ENCODE data around the gene SNAPC2.
"Not testable (repeated sequence)": the region's sequence is repeated elsewhere in the genome, so short reads cannot be mapped to it uniquely, and the experiment has no call there.

SNAPC2 gene

DNA sequence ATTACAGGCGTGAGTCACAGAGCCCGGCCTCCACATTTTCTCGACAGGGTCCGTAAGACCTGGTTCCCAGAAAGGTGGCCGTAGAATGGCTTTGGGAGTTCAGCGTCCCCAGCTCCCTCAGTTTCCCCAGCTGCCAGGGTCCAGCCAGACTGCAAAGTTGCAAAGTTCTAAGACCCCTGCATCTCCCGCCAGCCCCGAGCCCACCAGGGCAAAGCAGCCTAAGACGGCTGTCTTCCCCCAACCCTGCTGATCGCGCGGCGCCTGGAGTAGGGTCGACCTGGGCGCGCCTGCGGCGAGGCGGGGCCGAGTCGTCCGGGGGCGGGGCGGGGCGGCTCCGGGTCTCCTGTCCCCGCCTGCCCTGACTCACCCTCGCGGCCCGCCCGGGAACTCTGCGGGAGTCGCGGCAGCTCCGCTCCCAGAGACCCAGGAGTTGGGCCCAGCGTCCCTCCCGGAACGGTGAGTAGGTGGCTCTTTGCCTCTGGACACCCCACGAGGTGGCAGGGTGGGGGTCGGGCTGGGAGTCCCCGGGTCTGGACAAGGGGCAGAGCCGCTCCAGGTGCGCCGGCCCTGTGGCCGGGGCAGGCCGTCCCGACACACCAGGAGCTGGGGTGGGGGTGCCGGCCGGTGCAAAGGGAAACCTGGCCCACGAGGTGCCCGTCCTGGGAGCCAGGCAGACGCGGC is 31.9 kb upstream of the SNAPC2 start, which contains the start of gene LRRC8E:
TSS of gene LRRC8E (plus strand) at position 366 of the 681 bp plus-strand sequence. CDS start 7,094 bp downstream, outside the sequence.
- DNase-seq (ENCODE audit: low read depth) = no peak

GRCh38 chr19:7888826-7889217 is 31.3 kb upstream of the SNAPC2 start:
- no peak for DNase-seq (ENCODE audit: low read depth)

GRCh38 chr19:7893362-7894101 is 26.6 kb upstream of the SNAPC2 start:
- not testable (repeated sequence) for DNase-seq (ENCODE audit: low read depth)

GRCh38 chr19:7894612-7895309 is 25.4 kb upstream of the SNAPC2 start:
- DNase-seq (ENCODE audit: low read depth) = no peak

GRCh38 chr19:7895565-7895964 is 24.6 kb upstream of the SNAPC2 start:
- no peak for DNase-seq (ENCODE audit: low read depth)

DNA sequence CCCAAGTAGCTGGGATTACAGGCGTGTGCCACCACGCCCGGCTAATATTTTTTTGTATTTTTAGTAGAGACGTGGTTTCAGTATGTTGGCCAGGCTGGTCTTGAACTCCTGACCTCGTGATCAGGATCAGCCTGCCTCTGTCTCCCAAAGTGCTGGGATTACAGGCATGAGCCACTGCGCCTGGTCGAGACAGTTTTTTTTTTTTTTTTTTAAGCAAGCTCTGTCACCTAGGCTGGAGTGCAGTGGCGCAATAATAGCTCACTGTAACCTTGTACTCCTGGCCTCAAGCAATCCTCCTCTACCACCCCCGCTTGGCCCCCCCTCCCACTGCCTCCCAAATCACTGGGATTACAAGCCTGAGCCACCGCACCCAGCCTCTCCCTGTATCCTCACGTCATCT is 22.8 kb upstream of the SNAPC2 start:
- no peak for DNase-seq (ENCODE audit: low read depth)

DNA sequence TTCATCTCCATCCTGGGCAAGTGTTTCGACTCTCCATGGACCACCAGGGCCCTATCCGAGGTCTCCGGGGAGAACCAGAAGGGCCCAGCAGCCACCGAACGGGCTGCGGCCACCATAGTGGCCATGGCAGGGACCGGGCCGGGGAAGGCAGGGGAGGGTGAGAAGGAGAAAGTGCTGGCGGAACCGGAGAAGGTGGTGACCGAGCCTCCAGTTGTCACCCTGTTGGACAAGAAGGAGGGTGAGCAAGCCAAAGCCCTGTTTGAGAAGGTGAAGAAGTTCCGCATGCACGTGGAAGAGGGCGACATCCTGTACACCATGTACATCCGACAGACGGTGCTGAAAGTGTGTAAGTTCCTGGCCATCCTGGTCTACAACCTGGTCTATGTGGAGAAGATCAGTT is 21.2 kb upstream of the SNAPC2 start:
- no peak for DNase-seq (ENCODE audit: low read depth)

DNA sequence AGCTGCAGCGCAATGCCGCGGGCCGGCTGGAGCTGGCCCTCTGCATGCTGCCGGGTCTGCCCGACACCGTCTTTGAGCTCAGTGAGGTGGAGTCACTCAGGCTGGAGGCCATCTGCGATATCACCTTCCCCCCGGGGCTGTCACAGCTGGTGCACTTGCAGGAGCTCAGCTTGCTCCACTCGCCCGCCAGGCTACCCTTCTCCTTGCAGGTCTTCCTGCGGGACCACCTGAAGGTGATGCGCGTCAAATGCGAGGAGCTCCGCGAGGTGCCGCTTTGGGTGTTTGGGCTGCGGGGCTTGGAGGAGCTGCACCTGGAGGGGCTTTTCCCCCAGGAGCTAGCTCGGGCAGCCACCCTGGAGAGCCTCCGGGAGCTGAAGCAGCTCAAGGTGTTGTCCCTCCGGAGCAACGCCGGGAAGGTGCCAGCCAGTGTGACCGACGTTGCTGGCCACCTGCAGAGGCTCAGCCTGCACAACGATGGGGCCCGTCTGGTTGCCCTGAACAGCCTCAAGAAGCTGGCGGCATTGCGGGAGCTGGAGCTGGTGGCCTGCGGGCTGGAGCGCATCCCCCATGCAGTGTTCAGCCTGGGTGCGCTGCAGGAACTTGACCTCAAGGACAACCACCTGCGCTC is 20.3 kb upstream of the SNAPC2 start:
- DNase-seq (ENCODE audit: low read depth) = no peak

DNA sequence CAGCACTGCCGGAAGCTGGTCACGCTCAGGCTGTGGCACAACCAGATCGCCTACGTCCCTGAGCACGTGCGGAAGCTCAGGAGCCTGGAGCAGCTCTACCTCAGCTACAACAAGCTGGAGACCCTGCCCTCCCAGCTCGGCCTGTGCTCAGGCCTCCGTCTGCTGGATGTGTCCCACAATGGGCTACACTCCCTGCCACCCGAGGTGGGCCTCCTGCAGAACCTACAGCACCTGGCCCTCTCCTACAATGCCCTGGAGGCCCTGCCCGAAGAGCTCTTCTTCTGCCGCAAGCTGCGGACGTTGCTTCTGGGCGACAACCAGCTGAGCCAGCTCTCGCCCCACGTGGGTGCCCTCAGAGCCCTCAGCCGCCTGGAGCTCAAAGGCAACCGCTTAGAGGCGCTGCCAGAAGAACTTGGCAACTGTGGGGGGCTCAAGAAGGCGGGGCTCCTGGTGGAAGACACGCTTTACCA is 19.7 kb upstream of the SNAPC2 start:
- no peak for DNase-seq (ENCODE audit: low read depth)

GRCh38 chr19:7900931-7901330 is 19.2 kb upstream of the SNAPC2 start:
- DNase-seq (ENCODE audit: low read depth) = no peak

DNA sequence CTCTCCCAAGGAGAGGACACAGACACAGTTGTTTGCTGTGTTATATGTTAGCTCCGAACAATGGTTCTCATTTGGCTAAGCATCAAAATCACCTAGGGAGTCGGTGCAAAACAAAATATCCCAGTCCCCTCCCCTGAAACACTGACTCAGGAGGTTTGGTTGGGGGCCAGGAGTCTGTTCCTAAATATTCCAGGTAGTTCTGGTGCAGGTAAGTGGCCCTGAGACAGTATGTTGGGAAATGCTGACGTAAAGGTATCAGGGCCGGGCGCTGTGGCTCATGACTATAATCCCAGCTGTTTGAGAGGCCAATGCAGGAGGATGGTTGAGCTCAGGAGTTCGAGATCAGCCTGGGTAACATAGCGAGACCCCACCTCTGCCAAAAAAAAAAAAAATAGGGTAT is 18.8 kb upstream of the SNAPC2 start:
- DNase-seq (ENCODE audit: low read depth) = no peak

DNA sequence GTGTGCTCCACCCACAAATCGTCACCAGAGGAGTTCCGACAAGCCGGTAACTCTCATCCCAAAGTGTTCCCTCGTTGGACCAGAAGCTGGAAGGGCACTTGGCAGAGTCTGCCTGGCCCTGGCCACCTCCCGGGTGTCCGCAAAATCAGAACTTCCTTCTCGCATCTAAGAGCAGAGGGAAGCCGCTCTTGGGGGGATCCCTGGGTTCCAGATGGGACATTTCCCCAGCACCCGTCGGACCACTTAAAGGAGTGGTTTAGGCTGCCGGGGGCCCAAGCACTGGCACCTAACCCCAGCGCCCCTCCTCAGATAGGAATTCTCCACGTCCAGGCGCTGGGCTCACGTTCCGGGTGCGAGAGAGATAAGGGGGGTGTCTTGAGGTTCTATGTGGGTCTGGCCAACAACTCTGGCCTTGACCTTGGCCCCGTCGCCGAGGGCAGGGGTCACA is 17.3 kb upstream of the SNAPC2 start:
- no peak for DNase-seq (ENCODE audit: low read depth)

DNA sequence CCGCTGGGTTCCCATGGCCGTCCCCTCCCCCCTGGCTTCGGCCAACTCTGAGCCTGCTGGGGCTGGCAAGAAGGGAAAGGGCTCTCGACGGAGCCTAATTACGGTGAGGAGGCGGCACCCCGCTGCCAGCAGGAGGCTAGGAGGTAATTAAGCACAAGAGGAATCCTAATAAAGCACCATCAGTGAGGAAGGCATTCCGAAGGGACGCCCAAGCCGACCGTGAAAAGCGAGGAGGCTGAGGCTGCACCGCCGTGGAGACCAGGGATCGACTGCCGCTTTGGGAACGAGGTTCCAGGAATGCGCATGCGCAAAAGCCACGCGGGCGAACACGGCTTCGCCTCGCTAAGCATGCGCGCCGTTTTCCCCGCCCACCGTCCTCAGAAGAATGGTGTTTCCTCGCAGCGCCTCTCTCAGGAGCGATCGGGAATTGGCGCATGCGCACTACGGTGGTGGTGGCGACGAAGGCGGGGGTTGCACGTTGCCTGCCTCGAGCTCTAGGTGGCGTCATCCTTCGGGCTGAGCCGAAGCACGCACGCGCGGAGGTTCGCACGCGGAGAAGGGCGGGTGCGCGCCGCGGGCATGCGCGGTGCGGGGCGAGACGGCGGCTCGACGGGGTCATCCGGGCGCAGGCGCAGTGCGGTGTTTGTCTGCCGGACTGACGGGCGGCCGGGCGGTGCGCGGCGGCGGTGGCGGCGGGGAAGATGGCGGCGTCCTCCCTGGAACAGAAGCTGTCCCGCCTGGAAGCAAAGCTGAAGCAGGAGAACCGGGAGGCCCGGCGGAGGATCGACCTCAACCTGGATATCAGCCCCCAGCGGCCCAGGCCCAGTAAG is 16.7 kb upstream of the SNAPC2 start, which contains the start of gene MAP2K7:
TSS of gene MAP2K7 (plus strand) at position 634 of the 830 bp plus-strand sequence. CDS start at position 702, 68 bp downstream.
- DNase-seq (ENCODE audit: low read depth) = peak; percentile 100

- DNase-seq (ENCODE audit: low read depth) = no peak
These were observed 15.8 kb upstream of the SNAPC2 start for GRCh38 chr19:7904074-7905020.

- no peak for DNase-seq (ENCODE audit: low read depth)
These were observed 14.9 kb upstream of the SNAPC2 start for GRCh38 chr19:7905268-7905667.

DNA sequence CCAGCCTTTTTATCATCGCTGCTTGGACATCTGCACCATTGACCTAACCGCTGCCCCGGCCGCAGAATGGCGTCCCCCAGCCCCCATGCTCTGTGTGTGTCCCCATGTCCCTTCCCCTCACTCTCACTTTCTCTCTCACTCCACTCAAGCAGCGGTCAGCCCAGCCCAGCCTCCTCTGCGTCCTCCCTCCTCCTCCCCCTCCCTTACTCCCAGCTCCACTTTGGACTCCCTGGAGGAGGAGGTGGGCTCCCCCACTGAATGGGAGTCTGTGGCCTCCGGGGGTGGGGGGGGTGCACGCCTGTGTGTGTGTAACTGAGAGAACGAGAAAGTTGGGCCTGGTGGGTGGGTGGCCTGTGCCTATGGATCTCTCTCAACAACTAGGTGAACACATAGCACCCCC is 14.3 kb upstream of the SNAPC2 start:
- no peak for DNase-seq (ENCODE audit: low read depth)

GRCh38 chr19:7907122-7907521 is 13.0 kb upstream of the SNAPC2 start:
- DNase-seq (ENCODE audit: low read depth) = no peak

GRCh38 chr19:7907544-7907943 is 12.6 kb upstream of the SNAPC2 start:
- DNase-seq (ENCODE audit: low read depth) = no peak

- DNase-seq (ENCODE audit: low read depth) = no peak
These were observed 11.9 kb upstream of the SNAPC2 start for GRCh38 chr19:7908078-7908699.
